B cell (primary cell): Measurements from ENCODE around the gene EHD4. TPM values are rescaled to one million over a fixed set of nuclear protein-coding genes. Genes with fewer than 3 reads are reported as not detected.

Experiments used
- ATAC-seq: fragments of 200-7000 bp; cut with Tn5 transposase; one replicate; pipeline ENCODE4 v1.10.0; 2021; ENCODE audit warnings: low read depth, mild to moderate bottlenecking, moderate number of reproducible peaks, moderate library complexity
- CTCF ChIA-PET: fragments of 350-600 bp; sonication (Branson Sonifier 250); formaldehyde crosslinking; loops from one replicate; lab custom pipeline; 2021; ENCODE audit warnings: antibody characterized with exemption, inconsistent platforms; lab: Charles Lee
- POLR2A ChIA-PET: fragments of 350-600 bp; sonication (Branson Sonifier 250); formaldehyde crosslinking; loops from one replicate; lab custom pipeline; 2021; ENCODE audit warnings: antibody characterized with exemption; lab: Charles Lee
- DNase-seq: peaks from one replicate; pipeline ENCODE4 v3.0.0; 2013
- H2AFZ ChIP-seq: 2 replicates; pipeline ENCODE4 v1.6.1; 2012; ENCODE audit warnings: mild to moderate bottlenecking, low read depth, low read length; ENCODE audit not compliant: insufficient read depth, poor library complexity, severe bottlenecking
- H3K27ac ChIP-seq, 2 donors: 1 replicate in 1 of 2; 2 replicates in 1 of 2; pipeline ENCODE4 v1.5.1; 2012 to 2013; ENCODE audit warnings: low read length in 2 of 2, mild to moderate bottlenecking in 2 of 2, moderate library complexity in 1 of 2
- H3K27me3 ChIP-seq, 4 experiments: fragments of 200-600 bp in 1 of 4; sonication (generic) in 1 of 4; replicated peaks in 1 of 4; 1 replicate in 2 of 4; 2 replicates in 2 of 4; pipeline versions ENCODE4 v1.6.1 to v1.7.0; 2013 to 2016; ENCODE audit warnings: low read length in 3 of 4, mild to moderate bottlenecking in 2 of 4, mixed read lengths in 1 of 4, moderate library complexity in 1 of 4; ENCODE audit not compliant: insufficient read depth in 4 of 4, control insufficient read depth in 3 of 4; ENCODE audit errors: control extremely low read depth in 1 of 4
- H3K36me3 ChIP-seq, 2 experiments: replicated peaks in 1 of 2; 1 replicate in 1 of 2; 2 replicates in 1 of 2; pipeline versions ENCODE4 v1.6.1 to v1.7.1; 2013; ENCODE audit warnings: low read length in 1 of 2; ENCODE audit not compliant: insufficient read depth in 2 of 2, control insufficient read depth in 1 of 2; ENCODE audit errors: control extremely low read depth in 1 of 2, extremely low read depth in 1 of 2
- H3K4me1 ChIP-seq, 2 donors: fragments of 200-600 bp in 1 of 2; sonication (generic) in 1 of 2; 1 replicate in 1 of 2; 2 replicates in 1 of 2; pipeline versions ENCODE4 v1.5.1 to v1.6.1; 2013 to 2017; ENCODE audit warnings: low read length in 2 of 2; ENCODE audit not compliant: control insufficient read depth in 2 of 2, insufficient read depth in 2 of 2
- H3K4me2 ChIP-seq: replicated peaks from 2 replicates; pipeline ENCODE3; 2012; ENCODE audit warnings: mild to moderate bottlenecking, low read depth, low read length; ENCODE audit not compliant: poor library complexity, severe bottlenecking
- H3K4me3 ChIP-seq, 5 experiments: fragments of 200-600 bp in 1 of 5; sonication (generic) in 1 of 5; 1 replicate in 3 of 5; 2 replicates in 2 of 5; pipeline versions ENCODE4 v1.5.1 to v1.7.0; 2011 to 2016; ENCODE audit warnings: low read length in 4 of 5, mild to moderate bottlenecking in 4 of 5, low read depth in 2 of 5, control low read depth in 1 of 5, moderate library complexity in 1 of 5; ENCODE audit not compliant: insufficient read depth in 1 of 5; ENCODE audit errors: control extremely low read depth in 1 of 5, extremely low read depth in 1 of 5
- H3K79me2 ChIP-seq: fragments of 200-600 bp; sonication (generic); one replicate; pipeline ENCODE4 v1.6.0; 2016; ENCODE audit warnings: low read length; ENCODE audit not compliant: control insufficient read depth, insufficient read depth
- H3K9ac ChIP-seq: fragments of 200-600 bp; sonication (generic); 2 replicates; pipeline ENCODE4 v1.6.1; 2017; ENCODE audit warnings: mild to moderate bottlenecking, low read length, moderate library complexity
- H3K9me3 ChIP-seq, 3 donors: one replicate each; pipeline versions ENCODE4 v1.6.1 to v1.7.1; 2013; ENCODE audit warnings: low read length in 2 of 3; ENCODE audit not compliant: control insufficient read depth in 2 of 3, insufficient read depth in 1 of 3; ENCODE audit errors: control extremely low read depth in 1 of 3
- H4K20me1 ChIP-seq: 2 replicates; pipeline ENCODE4 v1.6.0; 2012; ENCODE audit warnings: mild to moderate bottlenecking, low read length; ENCODE audit not compliant: insufficient read depth, control insufficient read depth, poor library complexity, severe bottlenecking
- H3K27ac Mint-ChIP-seq: one replicate; pipeline ENCODE4 v1.8.0; 2021; ENCODE audit warnings: mixed read lengths
- H3K27me3 Mint-ChIP-seq: one replicate; pipeline ENCODE4 v1.8.0; 2021; ENCODE audit warnings: mixed read lengths
- H3K4me1 Mint-ChIP-seq: one replicate; pipeline ENCODE4 v1.8.0; 2021; ENCODE audit warnings: mixed read lengths
- H3K4me3 Mint-ChIP-seq: one replicate; pipeline ENCODE4 v1.8.0; 2021; ENCODE audit warnings: mixed read lengths
- H3K9me3 Mint-ChIP-seq: one replicate; pipeline ENCODE4 v1.8.0; 2022; ENCODE audit warnings: mixed read lengths; ENCODE audit not compliant: insufficient read depth
- CTCF ChIP-seq: fragments of 200-600 bp; IDR thresholded peaks from one replicate; pipeline ENCODE4 v1.8.0; 2022; ENCODE audit warnings: antibody characterized with exemption, mild to moderate bottlenecking
- EZH2 ChIP-seq: IDR thresholded peaks from 2 replicates; pipeline ENCODE4 v1.6.1; 2012; ENCODE audit warnings: borderline replicate concordance, low read depth, mild to moderate bottlenecking, moderate library complexity, low read length; ENCODE audit not compliant: insufficient read depth, poor library complexity, severe bottlenecking
- WGBS: methylation state at CpG from one replicate; pipeline ENCODE4 v1.1.5; 2013; ENCODE audit warnings: missing lambda C conversion rate; ENCODE audit not compliant: insufficient coverage; 5-methylcytosine and 5-hydroxymethylcytosine counted together
- intact Hi-C: fragments of 100-400 bp; cut with micrococcal nuclease; formaldehyde crosslinking; loops from one replicate; pipeline ENCODE4 v1.10.0; 2022
- polyA plus RNA-seq: library from polyadenylated mRNA; depleted of rRNA; stranded (reverse); fragments of >200 nt; gene quantifications from 2 replicates; pipeline ENCODE4 v1.2.3, GENCODE V29; 2012
- total RNA-seq, 2 donors: library from RNA; stranded (reverse); fragments of 120-200 nt in 1 of 2; gene quantifications; 1 replicate in 1 of 2; 2 replicates in 1 of 2; pipeline versions ENCODE4 v1.2.3 to v1.2.4, GENCODE V29; 2013 to 2022

Gene EHD4
- total and polyA plus RNA-seq, 2 donors (not counting 1 experiment from before 2014, with no cell fraction given), result 3.1 to 12.7 TPM

GRCh38 chr15:41921639-41922038 lies 50.7 kb downstream of the EHD4 start:
- 100% methylated on average over 2 of the region's 5 CpGs for WGBS
- ChIA-PET POLR2A (no interaction called here), CTCF (interaction anchor here (1.0 to 2.5 kb wide), 2 partner anchors 11 to 20 kb away, joined by 3 to 7 read pairs; no protein-coding TSS in a partner anchor)
- intact Hi-C loops, result loop anchor here (2.0 kb wide), 1 partner anchor 15 kb away; no protein-coding TSS in a partner anchor
- Histone ChIP-seq H3K27ac (no peak overlapping the region), H3K4me2 (no peak overlapping the region), H4K20me1 (no peaks in the 10 kb centered on the region), H3K4me1 (peaks cover 25 to 33% of the 10 kb centered on the region in 2 donors), H3K4me3 (no peak overlapping the region), H3K27me3 (no peaks in the 10 kb centered on the region), H3K36me3 (peaks cover 0 to 22% of the 10 kb centered on the region in 2 experiments), H2AFZ (no peak overlapping the region), H3K79me2 (peaks cover 6% of the 10 kb centered on the region), H3K9ac (no peak overlapping the region), H3K9me3 (peaks cover 0 to 16% (median 11%) of the 10 kb centered on the region in 3 donors)
- ATAC-seq (no peak), DNase-seq (no peak)
- H3K4me1 Mint-ChIP-seq, result peaks cover 51% of the 10 kb centered on the region
- peaks cover 4% of the 10 kb centered on the region for H3K9me3 Mint-ChIP-seq
- no peaks in the 10 kb centered on the region for H3K27me3 Mint-ChIP-seq
- no peak overlapping the region for H3K27ac Mint-ChIP-seq
- no peak for TF ChIP-seq CTCF
- no peak overlapping the region for H3K4me3 Mint-ChIP-seq

GRCh38 chr15:41921167-41921566 lies 51.2 kb downstream of the EHD4 start:
- Mint-ChIP-seq H3K27ac (peak overlapping the region; percentile 20), H3K4me3 (no peak overlapping the region), H3K4me1 (peaks cover 51% of the 10 kb centered on the region), H3K27me3 (no peaks in the 10 kb centered on the region), H3K9me3 (peaks cover 4% of the 10 kb centered on the region)
- intact Hi-C loops, result no loop called here
- no peak for DNase-seq
- Histone ChIP-seq H3K27me3 (no peaks in the 10 kb centered on the region), H3K4me2 (no peak overlapping the region), H3K79me2 (peaks cover 6% of the 10 kb centered on the region), H3K4me3 (no peak overlapping the region), H3K9ac (no peak overlapping the region), H3K27ac (no peak overlapping the region), H3K36me3 (peaks cover 0 to 22% of the 10 kb centered on the region in 2 experiments), H3K4me1 (peaks cover 20 to 33% of the 10 kb centered on the region in 2 donors), H3K9me3 (peaks cover 0 to 16% (median 11%) of the 10 kb centered on the region in 3 donors), H4K20me1 (no peaks in the 10 kb centered on the region), H2AFZ (no peak overlapping the region)
- CTCF ChIA-PET, result interaction anchor here (1.0 to 2.5 kb wide), 2 partner anchors 11 to 19 kb away, joined by 3 to 7 read pairs; no protein-coding TSS in a partner anchor
- no peak for TF ChIP-seq EZH2
- TF ChIP-seq CTCF, result no peak
- POLR2A ChIA-PET, result no interaction called here
- WGBS, result 100% methylated on average over 8 of the region's 9 CpGs
- ATAC-seq, result no peak
